Ascending aorta (tissue), 2 donors: Measurements from ENCODE around the gene MLANA. TPM values are rescaled to one million over a fixed set of nuclear protein-coding genes. Genes with fewer than 3 reads are reported as not detected.

ENCODE experiments used
- DNase-seq, 2 donors: peaks; one replicate each; pipeline ENCODE4 v3.0.0-alpha.2; 2019; ENCODE audit warnings: low spot score in 2 of 2
- H3K27ac ChIP-seq, 2 donors: fragments of 200-600 bp; sonication (generic); one replicate each; pipeline ENCODE4 v1.5.1; 2016 to 2017; ENCODE audit warnings: mild to moderate bottlenecking in 1 of 2
- H3K27me3 ChIP-seq: fragments of 200-600 bp; sonication (generic); one replicate; pipeline ENCODE4 v1.5.1; 2017
- H3K36me3 ChIP-seq, 2 donors: fragments of 200-600 bp; sonication (generic); one replicate each; pipeline ENCODE4 v1.5.1; 2016
- H3K4me1 ChIP-seq, 2 donors: fragments of 200-600 bp; sonication (generic); one replicate each; pipeline ENCODE4 v1.5.1; 2016 to 2017; ENCODE audit warnings: mild to moderate bottlenecking in 1 of 2
- H3K4me3 ChIP-seq, 2 donors: fragments of 200-600 bp; sonication (generic); one replicate each; pipeline ENCODE4 v1.5.1; 2016 to 2017; ENCODE audit warnings: mild to moderate bottlenecking in 1 of 2
- H3K9me3 ChIP-seq, 2 donors: fragments of 200-600 bp; sonication (generic); one replicate each; pipeline ENCODE4 v1.5.1; 2016
- CTCF ChIP-seq, 3 experiments: fragments of 200-600 bp in 2 of 3; fragments of 450-650 bp in 1 of 3; sonication (generic) in 2 of 3; IDR thresholded peaks; one replicate each; pipeline ENCODE4 v1.5.1; 2016 to 2019; ENCODE audit warnings: antibody characterized with exemption in 3 of 3, mild to moderate bottlenecking in 1 of 3, moderate library complexity in 1 of 3
- intact Hi-C: fragments of 100-400 bp; cut with DNase I; formaldehyde crosslinking; loops from one replicate; pipeline ENCODE4 v1.15.1; 2023
- total RNA-seq: library from RNA; depleted of rRNA; stranded (reverse); fragments of >200 nt; gene quantifications from one replicate; pipeline ENCODE4 v1.1.0, GENCODE V29; 2016

The MLANA gene
- total RNA-seq, 1 donor from 2014 or later, result not detected

GRCh38 chr9:5945112-5945511, 54.4 kb downstream of the MLANA start:
- TF ChIP-seq CTCF (IDR thresholded peaks at IDR 0.05), result no peak
- Histone ChIP-seq H3K36me3 (no peaks in the 10 kb centered on the region), H3K4me1 (no peaks in the 10 kb centered on the region), H3K27ac (no peak overlapping the region), H3K9me3 (no peaks in the 10 kb centered on the region), H3K4me3 (no peak overlapping the region), H3K27me3 (no peaks in the 10 kb centered on the region)
- intact Hi-C loops, result no loop called here
- no peak for DNase-seq

GRCh38 chr9:5947912-5948311, 57.2 kb downstream of the MLANA start:
- intact Hi-C loops, result no loop called here
- no peaks in the 10 kb centered on the region for H3K4me1 ChIP-seq
- DNase-seq, result no peak
- no peaks in the 10 kb centered on the region for H3K9me3 ChIP-seq
- no peak overlapping the region for H3K4me3 ChIP-seq
- H3K27me3 ChIP-seq, result no peaks in the 10 kb centered on the region
- no peak for TF ChIP-seq CTCF (IDR thresholded peaks at IDR 0.05)
- no peaks in the 10 kb centered on the region for H3K36me3 ChIP-seq
- H3K27ac ChIP-seq, result no peak overlapping the region

- DNase-seq, result no peak
- H3K27ac ChIP-seq, result no peak overlapping the region
- no peaks in the 10 kb centered on the region for H3K4me1 ChIP-seq
- no peaks in the 10 kb centered on the region for H3K9me3 ChIP-seq
- peak overlapping the region in 1 of 2 donors; percentile 28 for H3K4me3 ChIP-seq
- H3K27me3 ChIP-seq, result no peaks in the 10 kb centered on the region
- no peak for TF ChIP-seq CTCF (IDR thresholded peaks at IDR 0.05)
- intact Hi-C loops, result no loop called here
- H3K36me3 ChIP-seq, result no peaks in the 10 kb centered on the region
Measured at GRCh38 chr9:5949103-5949699, 58.5 kb downstream of the MLANA start.

- Histone ChIP-seq H3K4me3 (no peak overlapping the region), H3K27me3 (no peaks in the 10 kb centered on the region), H3K9me3 (no peaks in the 10 kb centered on the region), H3K36me3 (no peaks in the 10 kb centered on the region), H3K4me1 (no peaks in the 10 kb centered on the region), H3K27ac (no peak overlapping the region)
- no peak for DNase-seq
- TF ChIP-seq CTCF (IDR thresholded peaks at IDR 0.05), result no peak
- intact Hi-C loops, result no loop called here
Measured at GRCh38 chr9:5950261-5950660, 59.6 kb downstream of the MLANA start.

- no peak for DNase-seq
- intact Hi-C loops, result no loop called here
Measured at GRCh38 chr9:5951686-5952211, 61.1 kb downstream of the MLANA start.

More at GRCh38 chr9:5951686-5952211, 61.1 kb downstream of the MLANA start:
- Histone ChIP-seq H3K27ac (no peak overlapping the region), H3K36me3 (no peaks in the 10 kb centered on the region), H3K27me3 (no peaks in the 10 kb centered on the region), H3K4me1 (no peaks in the 10 kb centered on the region), H3K9me3 (no peaks in the 10 kb centered on the region), H3K4me3 (no peak overlapping the region)
- TF ChIP-seq CTCF (IDR thresholded peaks at IDR 0.05), result no peak
